ENCODE results near the gene C10orf143. TPM values are rescaled to one million over a fixed set of nuclear protein-coding genes. Genes with fewer than 3 reads are reported as not detected.

C10orf143 gene
- 10 to 100 TPM in 1 of 4 donors, 1 to 10 TPM in 2, not detected in 1; 2.4 to 22.1 (median 7.7) TPM for total RNA-seq

- H3K4me1 ChIP-seq: peaks cover 0 to 6% of the 10 kb centered on the region in 2 donors
- H3K27ac ChIP-seq: peak within 1 kb of the TSS; percentile 89 to 97
- H3K4me3 ChIP-seq: peak within 1 kb of the TSS; percentile 58 to 66
- intact Hi-C loops (cut with DNase I; ENCODE audit: low total_unique reads): no loop called here
- no peaks in the 10 kb centered on the region for H3K36me3 ChIP-seq
- H3K27me3 ChIP-seq: no peaks in the 10 kb centered on the region
- DNase-seq: peak; percentile 98 to 99
- H3K9me3 ChIP-seq: no peaks in the 10 kb centered on the region
- TF ChIP-seq CTCF (IDR thresholded peaks at IDR 0.05) (peak in 1 of 4 experiments; percentile 2), POLR2A (IDR thresholded peaks at IDR 0.05) (peak; percentile 32 to 87)
These were observed at the start of gene C10orf143 for GRCh38 chr10:130110246-130111112. C10orf143 (minus strand) TSS chr10:130110830; CDS start chr10:130110772, 58 bp downstream.

GRCh38 chr10:130159192-130159794 lies 48.7 kb upstream of the C10orf143 start:
- DNase-seq: no peak
- TF ChIP-seq CTCF (IDR thresholded peaks at IDR 0.05) (no peak), POLR2A (IDR thresholded peaks at IDR 0.05) (no peak)
- H3K4me1 ChIP-seq: peaks cover 0 to 4% of the 10 kb centered on the region in 2 donors
- H3K9me3 ChIP-seq: no peaks in the 10 kb centered on the region
- H3K27ac ChIP-seq: no peak overlapping the region
- H3K4me3 ChIP-seq: no peak overlapping the region
- no peaks in the 10 kb centered on the region for H3K27me3 ChIP-seq
- no peaks in the 10 kb centered on the region for H3K36me3 ChIP-seq
- intact Hi-C loops (cut with DNase I; ENCODE audit: low total_unique reads): no loop called here

- intact Hi-C loops (cut with DNase I; ENCODE audit: low total_unique reads): no loop called here
- Histone ChIP-seq H3K4me1 (no peaks in the 10 kb centered on the region), H3K27me3 (no peaks in the 10 kb centered on the region), H3K36me3 (no peaks in the 10 kb centered on the region), H3K27ac (no peak overlapping the region), H3K9me3 (no peaks in the 10 kb centered on the region), H3K4me3 (no peak overlapping the region)
- TF ChIP-seq POLR2A (IDR thresholded peaks at IDR 0.05) (no peak), CTCF (IDR thresholded peaks at IDR 0.05) (no peak)
- no peak for DNase-seq
These were observed 35.4 kb upstream of the C10orf143 start for GRCh38 chr10:130146042-130146441.

- H3K4me1 ChIP-seq: peaks cover 6 to 13% of the 10 kb centered on the region in 2 donors
These were observed 31.2 kb upstream of the C10orf143 start for GRCh38 chr10:130141878-130142277.

More at GRCh38 chr10:130141878-130142277, 31.2 kb upstream of the C10orf143 start:
- no peaks in the 10 kb centered on the region for H3K27me3 ChIP-seq
- intact Hi-C loops (cut with DNase I; ENCODE audit: low total_unique reads): no loop called here
- no peaks in the 10 kb centered on the region for H3K9me3 ChIP-seq
- DNase-seq: no peak
- no peak overlapping the region for H3K27ac ChIP-seq
- no peak overlapping the region for H3K4me3 ChIP-seq
- TF ChIP-seq CTCF (IDR thresholded peaks at IDR 0.05): no peak
- TF ChIP-seq POLR2A (IDR thresholded peaks at IDR 0.05): no peak
- H3K36me3 ChIP-seq: no peaks in the 10 kb centered on the region

Measured in uterus (tissue), 4 donors.